ENCODE measurements around the gene FGF19.

Gene FGF19

DNA sequence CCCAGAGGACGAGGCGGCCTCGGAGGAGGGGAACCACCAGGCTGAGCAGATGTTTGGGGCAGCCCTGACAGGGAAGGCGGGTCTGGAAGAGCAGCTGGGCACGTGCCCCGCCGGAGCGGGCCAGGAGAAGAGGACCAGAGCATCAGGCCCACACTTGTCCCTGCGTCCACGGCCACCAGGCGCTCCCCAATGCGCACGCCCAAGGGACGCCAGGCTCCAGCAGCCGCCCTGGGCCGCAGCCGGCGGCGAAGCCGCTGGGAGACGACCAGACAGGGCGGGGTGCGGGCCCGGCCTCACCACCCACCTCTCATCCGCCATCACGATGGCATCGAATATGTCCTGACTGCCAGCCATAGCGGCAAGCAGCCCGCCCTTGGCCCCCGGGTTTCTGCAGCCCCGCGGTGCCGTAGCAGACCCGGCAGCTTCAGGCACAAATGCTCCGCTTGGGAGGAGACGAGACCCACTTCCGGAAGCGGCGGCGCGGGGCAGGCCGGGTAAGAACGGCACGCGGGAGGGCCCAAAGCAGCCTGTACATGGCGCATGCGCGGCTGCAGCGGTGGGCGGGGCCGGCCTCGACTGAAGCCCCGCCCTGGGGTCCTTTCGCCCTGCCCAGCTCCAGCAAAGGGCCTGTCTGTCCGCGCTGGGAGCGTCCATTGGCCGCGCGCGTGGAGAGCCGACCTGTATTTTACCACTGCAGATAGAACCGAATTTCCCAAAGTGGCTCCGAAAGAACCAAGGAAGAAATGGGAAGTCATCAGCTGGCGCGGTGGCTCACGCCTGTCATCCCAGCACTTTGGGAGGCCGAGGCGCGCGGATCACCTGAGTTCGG, 28.7 kb downstream of the FGF19 start, which contains the start of gene LTO1:
Gene LTO1 (minus strand): TSS at position 468 of the 829 bp plus-strand sequence. CDS start 114 bp downstream, at position 354.
- peaks cover 34% of the 10 kb centered on the region for H3K4me1 Mint-ChIP-seq (ENCODE audit: low read depth)

DNA sequence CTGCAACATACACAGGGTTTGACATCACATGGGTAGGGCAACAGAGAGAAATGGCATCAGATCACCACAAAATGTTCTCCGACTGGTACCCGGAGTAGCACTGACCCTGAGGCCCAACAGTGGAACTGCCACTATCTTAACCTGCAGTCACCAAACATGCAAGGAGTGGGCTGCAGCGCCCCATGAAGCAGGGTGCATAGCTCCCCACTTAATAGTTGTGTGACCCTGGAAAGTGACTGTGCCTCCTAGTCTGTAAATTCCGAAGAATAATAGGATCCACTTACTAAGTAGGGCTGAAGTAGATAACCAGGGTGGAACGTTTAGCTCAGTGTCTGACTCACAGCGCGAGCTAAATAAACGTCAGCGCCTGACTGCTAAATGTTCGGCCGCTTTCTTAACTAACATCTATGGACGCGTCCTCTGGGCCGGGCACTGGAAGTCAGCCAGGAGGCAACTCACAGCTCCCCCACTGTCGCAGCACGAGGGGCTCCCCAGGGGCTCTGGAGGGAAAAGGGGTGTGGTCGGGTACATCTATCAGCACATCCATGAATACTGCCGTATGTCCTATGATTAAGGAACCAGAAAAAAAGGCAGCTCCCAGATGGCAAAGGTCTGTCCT, 29.4 kb downstream of the FGF19 start:
- H3K27ac Mint-ChIP-seq = peak overlapping the region; percentile 90
- H3K9me3 Mint-ChIP-seq = no peaks in the 10 kb centered on the region
- H3K4me3 Mint-ChIP-seq = peak overlapping the region; percentile 92
- peaks cover 30% of the 10 kb centered on the region for H3K36me3 Mint-ChIP-seq (ENCODE audit: low read depth)
- peaks cover 37% of the 10 kb centered on the region for H3K4me1 Mint-ChIP-seq (ENCODE audit: low read depth)
- H3K27me3 Mint-ChIP-seq = peaks cover 6% of the 10 kb centered on the region

More for the DNA sequence above, 28.7 kb downstream of the FGF19 start, which contains the start of gene LTO1:
- Mint-ChIP-seq H3K27ac (peak within 1 kb of the TSS; percentile 90), H3K27me3 (peaks cover 6% of the 10 kb centered on the region), H3K9me3 (no peaks in the 10 kb centered on the region), H3K4me3 (peak within 1 kb of the TSS; percentile 92), H3K36me3 (ENCODE audit: low read depth) (peaks cover 25% of the 10 kb centered on the region)

DNA sequence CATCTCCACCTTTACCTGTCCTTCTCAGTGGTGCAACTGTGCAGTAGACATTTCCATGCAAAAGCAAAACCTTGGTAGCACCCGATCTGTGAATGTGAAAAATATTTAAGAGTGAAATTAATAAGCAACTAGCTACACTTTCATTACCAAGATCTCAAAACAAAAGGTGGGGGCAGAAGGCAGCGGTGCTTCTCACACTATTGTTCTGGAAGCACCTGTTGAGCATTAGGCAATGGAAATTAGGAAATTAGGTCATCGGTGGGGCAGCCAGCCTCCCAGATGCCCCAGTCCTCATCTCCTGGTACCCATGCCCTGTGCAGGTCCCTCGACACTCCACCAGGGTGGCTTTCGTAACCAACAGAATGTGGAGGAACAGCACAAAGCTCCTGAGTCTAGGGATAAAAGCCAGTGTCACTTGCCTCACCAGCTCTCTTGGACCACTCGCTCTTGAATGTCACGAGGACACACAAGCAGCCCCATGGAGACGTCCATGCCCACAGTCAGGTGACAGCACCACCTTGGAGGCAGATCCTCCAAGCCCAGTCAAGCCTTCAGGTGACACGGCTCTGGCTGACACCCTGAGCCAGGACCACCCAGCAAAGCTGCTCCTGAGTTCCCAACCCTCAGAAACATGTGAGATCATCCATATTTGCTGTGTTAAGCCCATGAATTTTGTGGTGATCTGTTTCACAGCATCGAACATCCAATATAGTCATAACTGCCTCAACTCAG, 31.9 kb downstream of the FGF19 start:
- Mint-ChIP-seq H3K9me3 (no peaks in the 10 kb centered on the region), H3K27ac (peak overlapping the region; percentile 5), H3K4me3 (no peak overlapping the region), H3K4me1 (ENCODE audit: low read depth) (peaks cover 37% of the 10 kb centered on the region), H3K27me3 (no peaks in the 10 kb centered on the region), H3K36me3 (ENCODE audit: low read depth) (peaks cover 46% of the 10 kb centered on the region)

DNA sequence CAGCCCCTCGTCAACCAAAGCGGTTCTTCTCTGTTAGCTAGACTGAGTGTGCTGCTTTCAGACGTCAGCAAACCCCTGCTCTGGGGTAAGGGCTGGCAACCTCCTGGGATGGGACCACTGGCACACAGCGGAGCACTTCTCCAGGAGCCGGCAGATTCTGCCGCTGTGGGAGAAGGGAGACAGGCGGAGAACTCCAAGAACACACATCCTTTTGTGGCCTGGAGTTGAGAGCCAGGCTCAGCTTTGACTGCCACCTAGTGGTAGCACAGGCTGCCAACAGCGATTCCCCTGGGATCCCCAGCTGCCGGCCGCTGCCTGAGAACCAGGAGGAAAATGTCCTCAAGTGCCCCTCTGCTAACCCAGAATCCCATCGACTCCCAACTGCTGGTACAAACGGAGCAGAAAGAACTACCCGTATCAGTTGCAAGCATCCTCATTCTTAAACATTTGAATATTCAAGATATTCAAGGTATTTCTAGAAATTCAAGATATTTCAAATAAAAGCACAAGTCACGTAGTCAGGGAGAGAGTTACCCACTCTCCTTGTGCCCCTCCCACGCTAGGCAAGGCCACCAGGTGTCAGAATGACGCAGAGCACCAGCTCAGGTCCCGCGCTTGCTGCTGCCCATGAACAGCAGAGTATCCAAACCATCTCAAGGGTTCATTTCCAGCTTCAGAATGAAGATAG, 33.5 kb downstream of the FGF19 start:
- peaks cover 46% of the 10 kb centered on the region for H3K36me3 Mint-ChIP-seq (ENCODE audit: low read depth)
- no peaks in the 10 kb centered on the region for H3K27me3 Mint-ChIP-seq
- H3K9me3 Mint-ChIP-seq = no peaks in the 10 kb centered on the region
- H3K4me1 Mint-ChIP-seq (ENCODE audit: low read depth) = peaks cover 35% of the 10 kb centered on the region
- H3K27ac Mint-ChIP-seq = no peak overlapping the region
- no peak overlapping the region for H3K4me3 Mint-ChIP-seq

DNA sequence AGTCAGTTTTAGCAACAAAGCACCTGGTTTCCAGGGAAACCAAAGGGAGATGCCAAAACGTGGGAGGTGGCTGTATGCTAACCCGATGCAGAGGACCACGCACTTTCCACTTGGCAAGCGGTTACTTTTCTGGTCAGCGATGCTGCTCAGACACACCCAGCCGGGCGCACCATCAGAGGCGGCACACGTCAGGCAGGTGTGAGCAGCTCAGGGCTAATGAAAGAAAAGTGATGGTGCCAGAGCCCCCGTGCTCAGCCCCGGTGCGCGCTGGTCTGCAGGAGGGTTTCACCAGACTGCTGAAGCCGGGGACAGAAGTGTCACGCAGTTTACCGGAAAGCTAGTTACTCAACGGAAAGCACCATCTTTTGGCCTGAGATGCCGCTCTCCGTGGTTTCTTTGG, 34.3 kb downstream of the FGF19 start:
- Mint-ChIP-seq H3K36me3 (ENCODE audit: low read depth) (peaks cover 46% of the 10 kb centered on the region), H3K9me3 (no peaks in the 10 kb centered on the region), H3K4me1 (ENCODE audit: low read depth) (peaks cover 31% of the 10 kb centered on the region), H3K27ac (no peak overlapping the region), H3K27me3 (no peaks in the 10 kb centered on the region), H3K4me3 (no peak overlapping the region)

DNA sequence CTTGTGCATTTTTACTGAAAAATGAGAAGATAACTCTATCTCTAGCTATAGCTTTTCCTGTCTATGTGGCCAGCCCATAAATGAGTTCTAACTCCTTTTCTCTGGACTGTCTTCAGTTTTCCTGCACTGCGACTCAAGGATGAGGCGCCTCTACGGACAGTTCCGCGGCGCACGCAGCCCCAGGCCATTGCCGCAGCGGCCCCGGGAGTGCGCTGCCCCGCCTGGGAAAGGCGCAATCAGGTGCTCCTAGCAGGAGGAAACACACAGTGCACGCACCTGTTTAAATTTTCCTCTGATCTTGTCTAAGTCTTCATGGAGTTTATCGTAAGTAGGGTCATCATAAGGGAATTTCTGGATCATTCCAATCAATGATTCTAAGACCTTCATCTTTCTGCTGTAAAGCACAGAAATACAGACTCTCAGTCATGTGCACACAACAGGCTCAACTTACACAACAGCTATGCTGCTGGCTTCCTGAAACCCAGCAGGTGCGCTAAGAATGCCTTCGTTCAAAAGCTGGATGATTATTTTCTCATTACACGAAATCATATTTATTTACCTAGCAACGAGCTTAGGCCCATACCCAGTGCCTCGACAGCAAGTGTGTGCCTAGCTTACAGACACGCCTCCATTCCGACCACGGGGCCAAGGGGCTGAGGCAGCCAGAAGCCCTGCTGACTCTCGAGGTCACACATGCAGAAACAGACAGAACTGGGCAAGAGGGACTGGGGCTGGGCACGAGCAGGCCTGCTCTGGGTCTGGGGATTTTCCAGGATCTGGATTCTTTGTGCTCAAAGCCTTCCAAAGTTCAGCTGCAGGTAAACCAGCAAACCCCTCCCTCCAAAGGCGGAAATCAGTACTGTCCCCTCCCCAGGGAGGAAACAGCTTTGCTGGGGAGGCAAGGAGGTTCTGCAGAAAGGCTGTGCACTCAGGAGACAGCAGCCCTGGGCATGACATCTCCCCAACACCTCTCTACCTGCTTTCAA, 35.9 kb downstream of the FGF19 start:
- Mint-ChIP-seq H3K4me1 (ENCODE audit: low read depth) (peaks cover 16% of the 10 kb centered on the region), H3K27ac (no peak overlapping the region), H3K9me3 (no peaks in the 10 kb centered on the region), H3K36me3 (ENCODE audit: low read depth) (peaks cover 54% of the 10 kb centered on the region), H3K27me3 (no peaks in the 10 kb centered on the region), H3K4me3 (no peak overlapping the region)

DNA sequence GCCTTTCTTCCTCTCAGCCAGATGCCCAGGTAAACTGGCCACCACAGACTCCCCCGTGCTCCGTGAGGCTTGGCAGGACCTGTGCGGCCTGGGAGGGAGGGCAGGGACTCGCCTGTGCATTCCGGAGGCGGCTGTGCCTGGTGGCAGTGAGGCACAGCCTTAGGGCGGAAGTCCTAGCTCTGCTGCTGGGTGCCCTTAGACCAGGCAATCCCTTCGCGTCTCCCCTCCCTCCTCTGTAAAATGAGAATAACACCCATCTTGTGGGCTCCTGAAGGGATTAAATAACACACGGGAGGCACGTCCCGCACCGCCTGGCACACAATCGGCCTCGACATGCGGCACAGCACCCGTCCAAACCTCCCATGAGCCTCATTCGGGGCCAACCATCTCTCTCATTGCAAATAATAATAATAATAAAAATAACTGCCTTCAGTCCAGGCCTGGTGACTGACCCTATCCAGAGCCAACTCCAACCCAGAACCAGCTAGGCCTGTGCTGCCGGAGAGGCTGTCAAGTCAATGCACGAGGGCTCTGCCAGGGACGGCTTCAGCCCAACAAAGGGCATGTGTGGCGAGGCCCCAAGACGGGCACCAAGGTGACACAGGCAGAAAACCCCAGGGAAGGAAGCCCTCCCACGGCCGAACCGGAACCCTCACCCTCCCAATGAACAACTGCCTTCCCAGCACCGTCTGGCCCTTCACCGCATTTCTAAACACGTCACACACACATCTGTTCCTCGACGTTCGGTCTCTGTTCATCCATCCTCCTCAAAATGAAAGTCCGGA, 36.9 kb downstream of the FGF19 start:
- no peaks in the 10 kb centered on the region for H3K27me3 Mint-ChIP-seq
- H3K9me3 Mint-ChIP-seq = no peaks in the 10 kb centered on the region
- peaks cover 7% of the 10 kb centered on the region for H3K4me1 Mint-ChIP-seq (ENCODE audit: low read depth)
- peaks cover 48% of the 10 kb centered on the region for H3K36me3 Mint-ChIP-seq (ENCODE audit: low read depth)
- H3K27ac Mint-ChIP-seq = no peak overlapping the region
- H3K4me3 Mint-ChIP-seq = no peak overlapping the region

DNA sequence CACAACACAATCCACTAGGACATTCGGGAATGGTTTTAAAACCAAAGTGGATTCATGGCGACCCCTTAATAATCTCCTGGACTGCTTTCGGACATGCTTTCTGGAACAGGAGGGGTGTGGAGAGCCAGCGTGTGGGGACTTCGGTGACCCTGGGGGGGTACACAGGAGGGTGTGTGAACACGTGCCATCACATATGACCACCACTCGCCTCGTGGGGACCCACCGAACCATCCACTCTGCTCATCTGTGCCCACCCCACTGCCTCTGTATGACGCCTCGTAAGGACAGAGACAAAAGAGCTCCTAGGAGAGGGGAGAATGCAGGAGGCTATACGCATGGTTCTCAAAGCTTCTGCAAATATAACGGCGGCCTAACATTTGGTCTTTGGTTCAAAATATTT, 37.6 kb downstream of the FGF19 start:
- Mint-ChIP-seq H3K9me3 (no peaks in the 10 kb centered on the region), H3K27me3 (no peaks in the 10 kb centered on the region), H3K4me3 (no peak overlapping the region), H3K4me1 (ENCODE audit: low read depth) (peaks cover 7% of the 10 kb centered on the region), H3K27ac (no peak overlapping the region), H3K36me3 (ENCODE audit: low read depth) (peaks cover 45% of the 10 kb centered on the region)

DNA sequence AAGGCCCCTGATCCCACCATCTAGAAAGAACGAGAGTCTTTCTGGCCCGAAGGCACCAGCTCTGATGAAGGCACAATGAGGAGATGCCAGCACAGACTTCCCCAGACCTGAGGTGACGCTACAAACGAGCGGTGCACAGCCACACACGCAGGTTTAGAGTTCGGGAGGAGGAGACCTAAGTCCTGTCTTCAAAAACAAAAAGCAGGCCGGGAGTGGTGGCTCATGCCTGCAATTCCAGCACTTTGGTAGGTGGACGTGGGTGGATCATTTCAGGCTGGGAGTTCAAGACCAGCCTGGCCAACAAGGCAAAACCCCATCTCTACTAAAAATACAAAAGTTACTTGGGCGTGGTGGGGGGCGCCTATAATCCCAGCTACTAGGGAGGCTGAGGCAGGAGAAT, 38.2 kb downstream of the FGF19 start:
- H3K27me3 Mint-ChIP-seq = no peaks in the 10 kb centered on the region
- H3K4me1 Mint-ChIP-seq (ENCODE audit: low read depth) = peaks cover 7% of the 10 kb centered on the region
- no peaks in the 10 kb centered on the region for H3K9me3 Mint-ChIP-seq
- no peak overlapping the region for H3K27ac Mint-ChIP-seq
- H3K4me3 Mint-ChIP-seq = no peak overlapping the region
- H3K36me3 Mint-ChIP-seq (ENCODE audit: low read depth) = peaks cover 43% of the 10 kb centered on the region

DNA sequence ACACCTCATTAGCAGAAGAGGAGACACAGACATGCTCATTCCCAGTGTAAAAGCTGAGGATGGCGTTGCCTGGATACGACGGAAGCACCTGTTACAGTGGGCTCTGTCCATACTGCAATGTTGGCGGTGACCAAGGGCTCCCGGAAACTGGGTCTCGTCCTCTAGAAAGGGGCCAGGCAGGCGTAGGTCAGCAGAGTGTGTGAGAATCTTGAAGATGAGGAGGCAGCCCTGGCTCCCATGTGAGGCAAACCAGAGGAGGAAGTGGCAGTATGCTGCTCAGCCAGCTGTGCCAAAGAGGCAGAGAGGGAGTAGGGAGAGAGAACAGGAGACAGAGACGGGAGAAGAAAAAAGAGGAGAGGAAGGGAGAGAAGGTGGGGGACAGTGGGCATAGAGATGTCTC, 38.9 kb downstream of the FGF19 start:
- Mint-ChIP-seq H3K4me1 (ENCODE audit: low read depth) (peaks cover 1% of the 10 kb centered on the region), H3K27ac (no peak overlapping the region), H3K4me3 (no peak overlapping the region), H3K36me3 (ENCODE audit: low read depth) (peaks cover 35% of the 10 kb centered on the region), H3K9me3 (no peaks in the 10 kb centered on the region), H3K27me3 (no peaks in the 10 kb centered on the region)

DNA sequence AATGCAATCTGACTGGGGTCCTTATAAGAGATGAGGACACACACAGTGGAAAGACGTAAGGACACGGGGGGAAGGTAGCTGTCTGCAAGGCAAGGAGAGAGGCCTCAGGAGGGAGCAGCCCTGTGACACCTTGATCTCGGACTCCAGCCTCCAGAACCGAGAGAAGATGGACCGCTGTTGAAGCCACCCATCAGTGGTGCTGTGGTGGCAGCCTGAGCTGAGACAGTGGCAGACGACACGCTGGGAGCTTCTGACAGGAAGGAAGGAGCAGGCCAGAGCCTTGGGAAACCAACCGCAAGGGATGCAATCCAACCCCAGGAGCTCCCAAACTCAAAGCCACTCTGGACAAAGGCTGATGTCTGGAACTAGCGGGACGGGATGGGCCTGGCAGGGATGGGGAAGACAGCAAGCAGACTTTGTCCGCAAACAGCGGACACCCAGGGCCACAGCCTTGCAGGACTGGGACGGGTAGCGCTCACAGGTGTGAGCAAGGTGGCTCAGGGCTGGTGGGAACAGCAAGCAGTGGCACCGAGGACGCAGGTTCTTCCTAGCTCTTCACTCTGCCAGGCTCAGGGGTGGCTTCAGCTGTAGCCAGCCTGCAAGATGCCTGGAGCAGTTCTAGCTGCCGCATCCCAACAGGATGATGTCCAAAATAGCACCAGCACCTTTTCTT, 39.6 kb downstream of the FGF19 start:
- Mint-ChIP-seq H3K27ac (no peak overlapping the region), H3K36me3 (ENCODE audit: low read depth) (peaks cover 31% of the 10 kb centered on the region), H3K27me3 (no peaks in the 10 kb centered on the region), H3K9me3 (no peaks in the 10 kb centered on the region), H3K4me1 (ENCODE audit: low read depth) (no peaks in the 10 kb centered on the region), H3K4me3 (no peak overlapping the region)

DNA sequence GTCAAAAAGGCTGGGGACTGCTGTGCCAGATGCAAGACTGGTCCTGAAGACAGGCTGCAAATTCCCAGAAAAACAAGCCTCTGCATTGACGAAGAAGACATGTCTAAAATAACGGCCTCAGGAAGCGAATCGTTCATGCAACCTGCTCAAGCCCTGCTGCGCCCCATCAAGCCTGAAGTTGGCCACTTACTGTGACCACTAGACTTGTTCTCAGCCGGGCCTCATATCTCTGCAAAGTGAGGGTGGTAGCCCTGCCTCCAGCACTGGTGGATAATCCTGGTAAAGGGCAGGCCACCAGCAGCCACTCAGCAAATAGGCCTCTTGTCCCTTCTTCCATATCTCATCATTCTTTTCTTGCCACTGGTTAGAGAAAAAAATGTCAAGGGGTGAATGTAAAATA, 40.5 kb downstream of the FGF19 start:
- Mint-ChIP-seq H3K27ac (no peak overlapping the region), H3K9me3 (no peaks in the 10 kb centered on the region), H3K27me3 (no peaks in the 10 kb centered on the region), H3K36me3 (ENCODE audit: low read depth) (peaks cover 26% of the 10 kb centered on the region), H3K4me3 (no peak overlapping the region), H3K4me1 (ENCODE audit: low read depth) (no peaks in the 10 kb centered on the region)

DNA sequence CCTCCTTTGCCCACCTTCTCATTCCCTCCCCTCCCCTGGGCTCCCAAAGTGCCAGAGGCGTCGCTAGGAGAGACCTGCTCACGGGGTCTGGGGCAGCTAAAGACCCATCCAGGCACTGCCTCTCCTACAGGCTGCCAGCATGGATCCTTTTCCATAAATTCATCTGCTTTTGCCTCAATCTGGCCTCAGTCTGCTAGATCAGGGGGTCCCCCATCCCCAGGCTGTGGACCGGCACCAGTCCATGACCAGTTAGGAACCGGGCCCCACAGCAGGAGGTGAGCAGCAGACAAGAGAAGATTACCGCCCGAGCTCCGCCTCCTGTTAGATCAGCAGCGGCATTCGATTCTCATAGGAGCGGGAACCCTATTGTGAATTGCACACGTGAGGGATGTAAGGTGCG, 41.0 kb downstream of the FGF19 start:
- Mint-ChIP-seq H3K36me3 (ENCODE audit: low read depth) (peaks cover 22% of the 10 kb centered on the region), H3K4me1 (ENCODE audit: low read depth) (no peaks in the 10 kb centered on the region), H3K27ac (no peak overlapping the region), H3K27me3 (no peaks in the 10 kb centered on the region), H3K4me3 (no peak overlapping the region), H3K9me3 (no peaks in the 10 kb centered on the region)

Data from stimulated activated naive CD8-positive, alpha-beta T cell treated with anti-CD3 and anti-CD28 coated beads, Interleukin-15, Interleukin-2, amounts not matched to agents 100 ng/mL and 50 ng/mL, for 24 hours (primary cell).